HepG2 (cell line): ENCODE results near the gene PHF14. TPM values are rescaled to one million over a fixed set of nuclear protein-coding genes. Genes with fewer than 3 reads are reported as not detected.

Experiments used
- ARNTL ChIP-seq: sonication (generic); formaldehyde crosslinking; IDR thresholded peaks from 2 replicates; pipeline ENCODE4 v1.4.0; 2020; ENCODE audit warnings: mild to moderate bottlenecking, missing genetic modification reagents
- ASH2L ChIP-seq: fragments of 300-600, 200-600 bp; sonication (generic); IDR thresholded peaks from 2 replicates; pipeline ENCODE4 v1.7.0; 2017; ENCODE audit warnings: low read depth, mild to moderate bottlenecking, moderate library complexity, mixed read lengths, low read length; ENCODE audit not compliant: insufficient read length
- DBP ChIP-seq: sonication (generic); formaldehyde crosslinking; IDR thresholded peaks from 2 replicates; pipeline ENCODE4 v1.4.0; 2020; ENCODE audit warnings: missing genetic modification reagents; ENCODE audit errors: not compliant biosample characterization
- GATAD1 ChIP-seq: IDR thresholded peaks from 2 replicates; pipeline ENCODE4 v1.6.1; 2016; ENCODE audit warnings: missing genetic modification reagents, missing compliant biosample characterization
- HES4 ChIP-seq: sonication (generic); formaldehyde crosslinking; IDR thresholded peaks from 2 replicates; pipeline ENCODE4 v1.9.0; 2021; ENCODE audit warnings: mild to moderate bottlenecking, missing genetic modification reagents, borderline replicate concordance
- HOXD1 ChIP-seq: sonication (generic); formaldehyde crosslinking; IDR thresholded peaks from 2 replicates; pipeline ENCODE4 v1.5.0; 2020; ENCODE audit warnings: missing genetic modification reagents
- KAT7 ChIP-seq: IDR thresholded peaks from 2 replicates; pipeline ENCODE4 v1.6.1; 2018; ENCODE audit warnings: borderline replicate concordance, missing compliant biosample characterization
- MYNN ChIP-seq: sonication (generic); formaldehyde crosslinking; IDR thresholded peaks from 2 replicates; pipeline ENCODE4 v1.4.0; 2020; ENCODE audit warnings: mild to moderate bottlenecking, low read depth, missing genetic modification reagents
- PAF1 ChIP-seq: IDR thresholded peaks from 2 replicates; pipeline ENCODE4 v1.6.1; 2016; ENCODE audit warnings: missing genetic modification reagents, missing compliant biosample characterization
- RFX3 ChIP-seq: IDR thresholded peaks from 2 replicates; pipeline ENCODE4 v1.6.1; 2016; ENCODE audit warnings: missing biosample characterization, missing genetic modification reagents
- SIN3B ChIP-seq: fragments of 150-350 bp; IDR thresholded peaks from 2 replicates; pipeline ENCODE4 v1.6.1; 2014; ENCODE audit warnings: low read length
- TBX2 ChIP-seq: sonication (generic); formaldehyde crosslinking; IDR thresholded peaks from 2 replicates; pipeline ENCODE4 v1.5.0; 2020; ENCODE audit warnings: missing genetic modification reagents, mild to moderate bottlenecking, borderline replicate concordance
- TBX3 ChIP-seq: fragments of 450-650 bp; IDR thresholded peaks from 2 replicates; pipeline ENCODE4 v1.6.1; 2017; ENCODE audit warnings: antibody characterized with exemption, mild to moderate bottlenecking, inconsistent platforms, borderline replicate concordance
- TCF12 ChIP-seq, 2 experiments: fragments of 450-650 bp in 1 of 2; sonication (generic) in 1 of 2; formaldehyde crosslinking in 1 of 2; IDR thresholded peaks; 2 replicates each; pipeline versions ENCODE4 v1.6.1 to v1.8.0; 2017 to 2022; ENCODE audit warnings: antibody characterized with exemption in 1 of 2, mild to moderate bottlenecking in 1 of 2, missing genetic modification reagents in 1 of 2, moderate library complexity in 1 of 2
- ZBTB7A ChIP-seq: sonication (generic); formaldehyde crosslinking; IDR thresholded peaks from 2 replicates; pipeline ENCODE4 v1.8.0; 2022; ENCODE audit warnings: mild to moderate bottlenecking, missing genetic modification reagents
- ZFAT ChIP-seq: sonication (generic); formaldehyde crosslinking; conservative IDR thresholded peaks from 2 replicates; pipeline ENCODE4 v1.8.1; 2023; ENCODE audit warnings: missing genetic modification reagents, inconsistent platforms
- ZNF160 ChIP-seq: sonication (generic); formaldehyde crosslinking; IDR thresholded peaks from 2 replicates; pipeline ENCODE4 v1.8.0; 2022; ENCODE audit warnings: mild to moderate bottlenecking, inconsistent platforms, missing genetic modification reagents
- ZNF232 ChIP-seq: sonication (generic); formaldehyde crosslinking; IDR thresholded peaks from 2 replicates; pipeline ENCODE4 v1.4.0; 2020; ENCODE audit warnings: missing genetic modification reagents, borderline replicate concordance
- ZNF281 ChIP-seq: sonication (generic); formaldehyde crosslinking; IDR thresholded peaks from 2 replicates; pipeline ENCODE4 v1.4.0; 2020; ENCODE audit warnings: missing genetic modification reagents, borderline replicate concordance
- ZNF30 ChIP-seq: sonication (generic); formaldehyde crosslinking; IDR thresholded peaks from 2 replicates; pipeline ENCODE4 v1.5.0; 2020; ENCODE audit warnings: mild to moderate bottlenecking, missing genetic modification reagents
- ZNF501 ChIP-seq: sonication (generic); formaldehyde crosslinking; IDR thresholded peaks from 2 replicates; pipeline ENCODE4 v1.5.1; 2020; ENCODE audit warnings: mild to moderate bottlenecking, moderate library complexity, missing genetic modification reagents
- ZNF510 ChIP-seq: sonication (generic); formaldehyde crosslinking; IDR thresholded peaks from 2 replicates; pipeline ENCODE4 v1.4.0; 2020; ENCODE audit warnings: low read depth, mild to moderate bottlenecking, missing genetic modification reagents
- ZNF704 ChIP-seq: sonication (generic); formaldehyde crosslinking; IDR thresholded peaks from 2 replicates; pipeline ENCODE4 v1.8.1; 2023; ENCODE audit warnings: mild to moderate bottlenecking, inconsistent platforms, moderate library complexity, missing genetic modification reagents, borderline replicate concordance
- ZNF740 ChIP-seq: sonication (generic); formaldehyde crosslinking; IDR thresholded peaks from 2 replicates; pipeline ENCODE4 v1.4.0; 2020; ENCODE audit warnings: missing genetic modification reagents
- ZNF850 ChIP-seq: sonication (generic); formaldehyde crosslinking; conservative IDR thresholded peaks from 2 replicates; pipeline ENCODE4 v1.9.0; 2021; ENCODE audit warnings: mild to moderate bottlenecking, missing genetic modification reagents
- polyA plus RNA-seq, 8 experiments: library from polyadenylated mRNA; depleted of rRNA in 3 of 8; stranded (reverse) in 7 of 8; unstranded in 1 of 8; fragments of >200 nt; fragmentation: Illumina TruSeq in 4 of 8; extraction: Trizol in 4 of 8; gene quantifications; 2 replicates each; pipeline versions ENCODE4 v1.2.1 to v1.2.3, GENCODE V29; 2011 to 2016; ENCODE audit warnings: low read depth in 4 of 8, missing spikeins in 1 of 8, mixed read lengths in 1 of 8; ENCODE audit not compliant: insufficient read depth in 1 of 8
- total RNA-seq, 5 experiments: library from RNA; depleted of rRNA; stranded (reverse); fragments of >200 nt; fragmentation: Illumina TruSeq; extraction: Trizol; gene quantifications; 2 replicates each; pipeline ENCODE4 v1.2.3, GENCODE V29; 2016; ENCODE audit warnings: low read depth in 1 of 5

The PHF14 gene
- total and polyA plus RNA-seq, 2 of the 13 experiments (the other 11 are each of a cell fraction or from before 2014, with no cell fraction given), result 18.9 to 68.7 TPM

GRCh38 chr7:10939911-10940703, 33.6 kb upstream of the PHF14 start (continued):
- peak; percentile 3; the same call in 1 of the 2 replicates for TF ChIP-seq TBX2 (CRISPR knock-in tag)
- TF ChIP-seq MYNN (CRISPR knock-in tag), result peak; percentile 67; the same call in 1 of the 2 replicates
- 0 out of 2 replicates have a peak, but pooled peaks have one; percentile 80 for TF ChIP-seq ZNF850
- TF ChIP-seq ZNF281, result no peak
- no peak for TF ChIP-seq PAF1 (CRISPR knock-in tag)
- TF ChIP-seq ARNTL, result no peak
- peak; percentile 75; the same call in 1 of the 2 replicates for TF ChIP-seq ZNF160
- peak; percentile 87 for TF ChIP-seq GATAD1 (CRISPR knock-in tag)
- no peak for TF ChIP-seq ZBTB7A (CRISPR knock-in tag)
- no peak for TF ChIP-seq TCF12 (IDR thresholded peaks at IDR 0.05)
- TF ChIP-seq TCF12 (CRISPR knock-in tag; IDR thresholded peaks at IDR 0.05), result 0 out of 2 replicates have a peak, but pooled peaks have one; percentile 32
- TF ChIP-seq KAT7 (CRISPR knock-in tag), result peak; percentile 85; the same call in 1 of the 2 replicates
- TF ChIP-seq HES4 (CRISPR knock-in tag), result peak; percentile 73; the same call in 1 of the 2 replicates
- TF ChIP-seq ZFAT, result 0 out of 2 replicates have a peak, but pooled peaks have one; percentile 33
- peak; percentile 72; the same call in 1 of the 2 replicates for TF ChIP-seq ZNF232
- TF ChIP-seq DBP (CRISPR knock-in tag), result peak; percentile 52
- peak; percentile 75; the same call in 1 of the 2 replicates for TF ChIP-seq ZNF704
- no peak for TF ChIP-seq TBX3
- 0 out of 2 replicates have a peak, but pooled peaks have one; percentile 28 for TF ChIP-seq ZNF740 (CRISPR knock-in tag)
- TF ChIP-seq SIN3B, result no peak
- TF ChIP-seq ZNF501 (CRISPR knock-in tag), result peak; percentile 79
- no peak; the same call in 1 of the 2 replicates for TF ChIP-seq ZNF510 (CRISPR knock-in tag)
- TF ChIP-seq ASH2L, result peak; percentile 79
- peak; percentile 89 for TF ChIP-seq HOXD1 (CRISPR knock-in tag)
- TF ChIP-seq RFX3 (CRISPR knock-in tag), result no peak
- no peak for TF ChIP-seq ZNF30
